ENCODE measurements around the gene PSEN1. TPM values are rescaled to one million over a fixed set of nuclear protein-coding genes. Genes with fewer than 3 reads are reported as not detected.

Gene PSEN1
- total RNA-seq, 4 donors from 2014 or later, result 53.4 to 56.9 (median 55.7) TPM

DNA sequence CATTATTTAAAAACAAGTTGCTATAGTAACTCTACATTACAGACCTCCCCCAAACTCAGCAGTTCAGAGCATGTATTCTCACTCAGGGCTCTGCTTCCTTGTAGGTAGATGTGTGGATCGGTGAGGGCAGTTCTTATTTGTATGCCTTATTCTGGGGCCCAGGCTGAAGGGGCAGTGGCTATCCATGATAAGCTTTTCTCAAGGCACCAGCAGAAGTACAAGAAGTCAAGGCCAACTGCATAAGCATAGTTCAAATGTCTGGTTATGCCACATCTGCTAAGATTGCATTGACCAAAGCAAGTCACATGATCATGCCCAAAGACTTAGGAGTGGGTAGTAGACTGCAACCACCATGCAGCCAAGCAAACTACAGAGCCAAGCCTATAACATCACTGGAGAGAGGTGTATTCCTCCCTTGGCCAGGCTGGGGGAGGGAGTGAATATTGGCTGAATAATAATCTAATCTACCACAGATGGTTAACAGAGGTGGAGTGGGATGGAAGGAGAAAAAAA lies 4.6 kb downstream of the PSEN1 start:
- TF ChIP-seq, protein P1, sequence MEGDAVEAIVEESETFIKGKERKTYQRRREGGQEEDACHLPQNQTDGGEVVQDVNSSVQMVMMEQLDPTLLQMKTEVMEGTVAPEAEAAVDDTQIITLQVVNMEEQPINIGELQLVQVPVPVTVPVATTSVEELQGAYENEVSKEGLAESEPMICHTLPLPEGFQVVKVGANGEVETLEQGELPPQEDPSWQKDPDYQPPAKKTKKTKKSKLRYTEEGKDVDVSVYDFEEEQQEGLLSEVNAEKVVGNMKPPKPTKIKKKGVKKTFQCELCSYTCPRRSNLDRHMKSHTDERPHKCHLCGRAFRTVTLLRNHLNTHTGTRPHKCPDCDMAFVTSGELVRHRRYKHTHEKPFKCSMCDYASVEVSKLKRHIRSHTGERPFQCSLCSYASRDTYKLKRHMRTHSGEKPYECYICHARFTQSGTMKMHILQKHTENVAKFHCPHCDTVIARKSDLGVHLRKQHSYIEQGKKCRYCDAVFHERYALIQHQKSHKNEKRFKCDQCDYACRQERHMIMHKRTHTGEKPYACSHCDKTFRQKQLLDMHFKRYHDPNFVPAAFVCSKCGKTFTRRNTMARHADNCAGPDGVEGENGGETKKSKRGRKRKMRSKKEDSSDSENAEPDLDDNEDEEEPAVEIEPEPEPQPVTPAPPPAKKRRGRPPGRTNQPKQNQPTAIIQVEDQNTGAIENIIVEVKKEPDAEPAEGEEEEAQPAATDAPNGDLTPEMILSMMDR (IDR thresholded peaks at IDR 0.05), result no peak
- ATAC-seq (ENCODE audit: low FRiP score) (no peak), DNase-seq (ENCODE audit: low spot score) (no peak)

DNA sequence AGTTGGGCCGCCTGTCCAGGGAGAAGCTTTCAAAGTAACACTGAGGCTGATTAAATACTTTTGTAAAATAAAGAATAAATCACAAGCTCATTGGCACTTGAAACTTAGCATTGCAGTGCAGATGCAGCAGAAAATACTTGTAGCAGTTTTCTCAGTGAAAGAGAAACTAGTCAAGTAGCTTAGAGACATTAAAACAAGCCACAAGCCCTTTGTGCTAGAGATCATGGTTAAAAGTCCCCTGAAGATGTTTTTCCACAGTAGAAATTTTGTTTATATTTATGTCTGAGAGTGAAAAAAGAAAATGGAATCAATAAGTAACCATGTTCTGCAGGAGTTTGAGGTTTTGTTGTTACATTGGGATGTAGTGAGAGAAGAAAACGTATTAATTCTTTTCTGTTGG lies 5.9 kb downstream of the PSEN1 start:
- ATAC-seq (ENCODE audit: low FRiP score) (no peak), DNase-seq (ENCODE audit: low spot score) (no peak)
- TF ChIP-seq, protein P1 (IDR thresholded peaks at IDR 0.05), result no peak

DNA sequence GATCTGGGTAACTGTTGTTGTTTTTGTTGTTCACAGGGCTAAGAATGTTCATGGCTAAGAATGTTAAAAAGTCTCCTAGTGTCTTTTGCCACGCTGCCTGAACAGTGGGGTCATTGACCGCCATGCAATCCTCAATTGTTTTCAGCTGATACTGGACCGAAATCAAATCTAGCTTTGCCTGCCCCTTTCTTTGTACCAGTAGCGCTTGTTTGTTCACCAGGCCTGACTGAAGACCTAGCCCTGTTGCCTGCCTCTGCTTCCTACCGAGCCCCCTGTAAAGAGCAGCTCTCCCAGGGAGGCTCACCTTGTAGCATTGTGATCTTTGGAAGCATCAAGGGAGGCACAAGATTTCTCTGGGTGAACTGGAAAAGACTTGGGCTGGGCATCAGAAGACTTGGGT lies 6.7 kb downstream of the PSEN1 start:
- TF ChIP-seq, protein P1 (IDR thresholded peaks at IDR 0.05), result no peak
- DNase-seq (ENCODE audit: low spot score), result no peak
- ATAC-seq (ENCODE audit: low FRiP score), result no peak

DNA sequence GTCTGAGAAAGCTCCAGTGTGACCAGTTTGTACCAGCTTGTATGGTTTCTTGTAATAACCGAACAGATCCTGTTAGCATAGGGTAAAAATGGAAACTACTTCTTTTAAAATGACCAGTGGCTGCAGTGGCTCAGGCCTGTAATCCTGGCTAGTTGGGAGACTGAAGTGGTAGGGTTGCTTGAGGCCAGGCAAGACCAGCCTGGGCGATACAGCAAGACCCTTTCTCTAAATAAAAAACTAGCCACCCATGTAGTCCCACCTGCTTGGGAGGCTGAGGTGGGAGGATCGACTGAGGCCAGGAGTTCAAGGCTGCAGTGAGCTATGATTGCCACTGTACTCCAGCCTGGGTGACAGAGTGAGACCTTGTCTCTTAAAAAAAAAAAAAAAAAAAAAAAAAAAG lies 7.3 kb downstream of the PSEN1 start:
- DNase-seq (ENCODE audit: low spot score) (no peak), ATAC-seq (ENCODE audit: low FRiP score) (no peak)
- TF ChIP-seq, protein P1 (IDR thresholded peaks at IDR 0.05), result no peak

DNA sequence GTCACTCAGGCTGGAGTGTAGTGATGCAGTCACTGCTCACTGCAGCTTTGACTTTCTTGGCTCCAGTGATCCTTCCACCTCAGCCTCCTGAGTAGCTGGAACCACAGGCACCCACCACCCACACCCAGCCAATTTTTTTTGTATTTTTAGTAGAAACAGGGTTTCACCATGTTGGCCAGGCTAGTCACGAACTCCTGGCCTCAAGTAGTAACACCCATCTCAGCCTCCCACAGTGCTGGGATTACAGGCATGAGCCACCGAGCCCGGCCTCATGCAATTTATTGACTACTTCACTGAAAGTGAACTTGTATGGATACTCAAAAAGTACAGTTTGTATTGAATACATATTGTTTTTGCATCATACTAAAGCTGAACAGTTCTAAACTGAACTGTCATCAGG lies 9.1 kb downstream of the PSEN1 start:
- TF ChIP-seq, protein P1 (IDR thresholded peaks at IDR 0.05), result no peak
- no peak for ATAC-seq (ENCODE audit: low FRiP score)
- no peak for DNase-seq (ENCODE audit: low spot score)

DNA sequence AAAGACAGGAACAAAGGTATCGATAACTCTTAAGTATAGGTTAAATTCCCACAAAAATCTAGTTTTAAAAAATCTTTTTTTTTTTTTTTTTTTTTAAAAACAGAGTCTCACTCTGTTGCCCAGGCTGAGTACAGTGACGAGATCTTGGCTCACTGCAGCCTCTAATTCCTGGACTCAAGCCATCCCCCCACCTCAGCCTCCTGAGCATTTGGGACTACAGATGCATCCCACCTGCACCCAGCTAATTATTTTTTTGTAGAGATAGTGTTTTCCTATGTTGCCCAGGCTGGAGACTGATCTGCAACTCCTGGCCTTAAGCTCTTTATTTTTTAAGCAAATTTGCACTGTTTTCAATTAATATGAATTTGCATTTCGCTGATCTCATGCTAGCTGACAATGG lies 9.8 kb downstream of the PSEN1 start:
- ATAC-seq (ENCODE audit: low FRiP score), result no peak
- no peak for DNase-seq (ENCODE audit: low spot score)
- TF ChIP-seq, protein P1 (IDR thresholded peaks at IDR 0.05), result no peak

DNA sequence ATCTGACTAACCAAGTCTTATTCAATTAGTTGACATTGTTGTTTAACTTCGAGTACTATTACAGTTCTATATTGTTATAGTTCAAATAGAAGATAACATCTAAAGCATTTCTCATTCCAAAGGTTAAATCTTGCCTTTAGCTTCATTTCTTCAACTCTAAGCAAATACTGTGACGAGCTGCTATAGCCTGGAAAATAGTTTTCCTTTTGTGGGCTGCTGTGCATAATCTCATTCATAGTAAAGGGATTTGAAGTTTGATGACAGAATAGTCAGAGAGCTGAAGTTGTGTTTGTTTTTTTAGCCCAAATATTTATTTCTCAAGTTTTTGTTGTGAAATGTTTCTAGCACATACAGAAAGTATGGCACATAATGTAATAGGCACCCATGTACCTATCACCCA lies 13.4 kb downstream of the PSEN1 start:
- DNase-seq (ENCODE audit: low spot score) (no peak), ATAC-seq (ENCODE audit: low FRiP score) (no peak)
- TF ChIP-seq, protein P1 (IDR thresholded peaks at IDR 0.05), result no peak
